ENCODE measurements around the gene TENM3.

DNA sequence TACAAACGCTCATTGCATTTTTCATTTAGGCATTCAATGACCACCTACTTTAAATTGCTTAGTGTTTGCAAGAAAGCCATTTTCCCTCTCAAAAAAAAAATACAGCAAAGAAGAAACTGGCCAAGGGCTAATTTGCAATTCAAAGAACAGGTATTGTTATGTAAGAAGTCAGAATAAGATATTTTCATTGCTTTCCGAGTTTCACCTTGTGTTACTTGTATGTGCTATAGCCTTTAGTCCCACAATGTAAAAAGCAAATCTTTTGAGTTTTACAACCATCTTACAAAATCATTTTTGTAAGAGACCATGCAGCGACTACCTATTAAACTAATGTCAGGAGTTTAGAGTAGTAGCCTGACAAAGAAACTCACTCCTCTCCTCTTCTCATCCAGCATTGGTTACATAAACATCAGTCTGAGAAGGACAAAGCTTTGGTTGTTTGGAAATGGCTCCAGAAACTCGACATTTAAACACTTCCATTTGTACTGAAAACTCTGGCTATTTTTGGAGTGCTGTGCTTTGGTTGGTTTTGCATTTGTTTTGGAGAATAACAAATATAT lies 15.3 kb downstream of the TENM3 start:
- TF ChIP-seq EZH2 (IDR thresholded peaks at IDR 0.05): no peak
- TF ChIP-seq POLR2AphosphoS5 (IDR thresholded peaks at IDR 0.05; ENCODE audit: borderline replicate concordance, low read depth, low read length): no peak
- no peak for TF ChIP-seq FOXP2 (optimal IDR thresholded peaks at IDR 0.05; ENCODE audit: control extremely low read depth, extremely low read length, insufficient read depth)
